ENCODE data around the gene VPS11. TPM values are rescaled to one million over a fixed set of nuclear protein-coding genes. Genes with fewer than 3 reads are reported as not detected.

Gene VPS11
- total and polyA plus RNA-seq, 2 experiments from 2014 or later: 11.5 to 13.4 TPM

DNA sequence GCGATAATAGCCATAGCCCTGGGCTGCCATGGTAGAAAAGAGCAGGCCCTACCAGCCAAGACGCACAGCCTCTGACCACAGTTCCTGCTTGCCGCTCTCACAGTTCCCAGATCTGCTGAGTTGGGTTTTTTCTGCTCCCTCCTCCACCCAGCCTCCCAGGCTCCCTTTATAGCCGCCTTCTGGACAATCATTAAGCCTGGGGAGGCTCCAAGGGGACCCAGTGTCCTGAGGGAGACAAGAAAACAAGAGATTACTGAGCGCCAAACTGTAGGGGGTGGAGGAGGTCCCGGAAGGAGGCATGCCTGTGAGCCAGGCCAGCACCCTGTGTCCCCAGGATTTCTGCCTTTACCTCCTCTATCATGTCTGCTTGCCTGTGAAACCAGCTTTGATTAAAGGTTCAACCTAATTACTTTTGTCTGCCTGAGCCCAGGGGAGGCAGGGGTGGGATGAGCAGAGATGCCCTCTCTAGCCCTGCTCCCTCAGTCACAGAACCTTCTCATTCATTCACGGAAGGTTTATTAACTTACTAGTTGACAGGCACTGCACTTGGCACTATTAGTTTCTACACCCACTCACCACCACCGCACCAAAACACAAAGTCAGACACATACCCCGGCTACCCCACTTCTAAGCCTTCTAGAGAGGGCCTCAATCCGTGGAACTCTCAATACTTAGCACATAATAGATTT, 38.1 kb upstream of the VPS11 start (continued):
- TF ChIP-seq, protein P1, sequence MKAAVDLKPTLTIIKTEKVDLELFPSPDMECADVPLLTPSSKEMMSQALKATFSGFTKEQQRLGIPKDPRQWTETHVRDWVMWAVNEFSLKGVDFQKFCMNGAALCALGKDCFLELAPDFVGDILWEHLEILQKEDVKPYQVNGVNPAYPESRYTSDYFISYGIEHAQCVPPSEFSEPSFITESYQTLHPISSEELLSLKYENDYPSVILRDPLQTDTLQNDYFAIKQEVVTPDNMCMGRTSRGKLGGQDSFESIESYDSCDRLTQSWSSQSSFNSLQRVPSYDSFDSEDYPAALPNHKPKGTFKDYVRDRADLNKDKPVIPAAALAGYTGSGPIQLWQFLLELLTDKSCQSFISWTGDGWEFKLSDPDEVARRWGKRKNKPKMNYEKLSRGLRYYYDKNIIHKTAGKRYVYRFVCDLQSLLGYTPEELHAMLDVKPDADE (IDR thresholded peaks at IDR 0.05): no peak
- TF ChIP-seq JUNB (IDR thresholded peaks at IDR 0.05; ENCODE audit: unreplicated experiment) (no peak), ZNF114 (CRISPR knock-in tag; IDR thresholded peaks at IDR 0.05) (no peak), CREB1 (CRISPR knock-in tag; IDR thresholded peaks at IDR 0.05; ENCODE audit: low read depth) (no peak)

DNA sequence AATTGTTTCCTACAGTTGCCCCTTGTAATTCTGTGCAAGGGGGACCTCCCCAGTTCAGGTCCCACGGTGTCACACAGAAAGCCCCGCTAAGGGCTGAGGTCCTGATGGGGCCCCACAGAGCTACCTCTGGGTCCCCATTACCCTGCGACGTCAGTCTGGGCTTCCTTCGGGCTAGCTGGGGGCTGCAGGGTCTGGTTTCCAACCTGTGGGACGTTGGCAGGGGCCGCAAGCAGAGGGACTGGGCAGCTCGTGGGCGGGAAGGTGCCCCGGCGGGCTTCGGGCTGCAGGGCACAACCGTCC, 37.6 kb upstream of the VPS11 start:
- Mint-ChIP-seq H3K36me3 (ENCODE audit: low read depth) (peaks cover 36% of the 10 kb centered on the region), H3K4me1 (peaks cover 27% of the 10 kb centered on the region), H3K27me3 (ENCODE audit: insufficient read depth, low read depth, poor library complexity) (peaks cover 28% of the 10 kb centered on the region), H3K27ac (peak overlapping the region; percentile 32; the same call in 1 of the 2 replicates), H3K4me3 (peak overlapping the region; percentile 76), H3K9me3 (no peaks in the 10 kb centered on the region; the same call in 2 of the 3 replicates)
- Histone ChIP-seq H3F3A (replicated peaks; ENCODE audit: low read depth) (peaks cover 23% of the 10 kb centered on the region), H2AFZ (peak overlapping the region; percentile 91; the same call in 1 of the 2 replicates), H3K36me3 (ENCODE audit: insufficient read depth) (no peaks in the 10 kb centered on the region; the same call in 1 of the 2 replicates), H4K20me1 (replicated peaks; ENCODE audit: insufficient read depth) (no peaks in the 10 kb centered on the region), H3K4me1 (ENCODE audit: insufficient read depth) (peaks cover 14% of the 10 kb centered on the region), H3K79me2 (replicated peaks; ENCODE audit: insufficient read depth) (peaks cover 8% of the 10 kb centered on the region), H3K27ac (ENCODE audit: low read depth) (peak overlapping the region; percentile 92; the same call in 1 of the 2 replicates), H3K9me2 (ENCODE audit: insufficient read depth) (no peaks in the 10 kb centered on the region), H3K4me3 (peak overlapping the region; percentile 91), H3K27me3 (ENCODE audit: insufficient read depth) (no peaks in the 10 kb centered on the region), H3K4me2 (peak overlapping the region; percentile 98)
- TF ChIP-seq ZNF114 (CRISPR knock-in tag; IDR thresholded peaks at IDR 0.05) (no peak), CREB1 (CRISPR knock-in tag; IDR thresholded peaks at IDR 0.05; ENCODE audit: low read depth) (0 out of 2 replicates have a peak, but pooled peaks have one; percentile 2)
- ATAC-seq (peak; percentile 33), DNase-seq (ENCODE audit: low spot score) (no peak)

DNA sequence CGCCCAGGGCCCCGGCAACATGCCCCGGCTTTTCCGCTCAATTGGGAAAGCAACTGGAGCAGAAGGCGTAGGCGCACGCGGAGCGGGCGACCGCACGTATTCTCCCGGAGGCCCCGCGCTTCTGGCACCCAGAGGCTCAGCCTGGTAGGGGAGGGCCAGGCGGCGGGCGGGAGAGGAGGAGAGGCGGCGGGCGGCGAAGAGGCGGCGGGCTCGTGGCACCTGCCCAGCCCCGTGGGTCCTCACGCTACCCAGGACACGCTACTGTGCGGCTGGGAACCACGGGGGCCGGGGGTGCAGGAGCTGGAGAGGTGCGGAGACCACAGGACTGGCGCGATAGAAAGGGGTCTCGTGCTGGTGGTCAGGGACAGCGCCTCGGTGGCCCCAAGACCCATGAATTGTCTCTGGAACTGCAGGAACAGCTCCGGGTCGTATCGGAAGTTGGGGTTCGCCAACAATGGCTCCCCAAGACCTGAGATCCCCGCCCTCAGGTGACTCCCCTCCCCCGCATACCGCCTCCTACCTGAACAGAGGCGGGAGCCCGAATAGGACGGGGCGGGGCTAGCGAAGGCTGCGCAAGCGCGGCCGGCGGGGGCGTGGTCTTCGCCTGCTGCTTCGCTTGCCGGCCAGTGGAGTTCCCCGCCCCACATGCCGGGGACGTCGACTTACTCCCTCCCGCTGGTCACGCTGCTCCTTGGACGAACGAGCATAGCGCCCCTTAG, 37.1 kb upstream of the VPS11 start, which contains the start of gene SLC37A4:
Gene SLC37A4 (minus strand): TSS at position 549 of the 719 bp plus-strand sequence.
- H3K36me3 ChIP-seq (ENCODE audit: insufficient read depth): no peaks in the 10 kb centered on the region; the same call in 1 of the 2 replicates
- peak; percentile 83 for ATAC-seq
- peaks cover 25% of the 10 kb centered on the region for H3K27me3 Mint-ChIP-seq (ENCODE audit: insufficient read depth, low read depth, poor library complexity)
- H3K4me1 ChIP-seq (ENCODE audit: insufficient read depth): peaks cover 14% of the 10 kb centered on the region
- H3K27ac Mint-ChIP-seq: peak within 1 kb of the TSS; percentile 94
- peaks cover 18% of the 10 kb centered on the region for H3F3A ChIP-seq (replicated peaks; ENCODE audit: low read depth)
- H3K9me2 ChIP-seq (ENCODE audit: insufficient read depth): no peaks in the 10 kb centered on the region
- no peaks in the 10 kb centered on the region; the same call in 2 of the 3 replicates for H3K9me3 Mint-ChIP-seq
- peak within 1 kb of the TSS; percentile 76 for H3K4me3 Mint-ChIP-seq
- DNase-seq (ENCODE audit: low spot score): peak; percentile 99
- H3K4me2 ChIP-seq: peak within 1 kb of the TSS; percentile 98
- peak within 1 kb of the TSS; percentile 92 for H3K27ac ChIP-seq (ENCODE audit: low read depth)
- peak within 1 kb of the TSS; percentile 91 for H3K4me3 ChIP-seq
- H3K27me3 ChIP-seq (ENCODE audit: insufficient read depth): no peaks in the 10 kb centered on the region
- no peaks in the 10 kb centered on the region for H4K20me1 ChIP-seq (replicated peaks; ENCODE audit: insufficient read depth)
- H2AFZ ChIP-seq: peak within 1 kb of the TSS; percentile 91; the same call in 1 of the 2 replicates
- H3K79me2 ChIP-seq (replicated peaks; ENCODE audit: insufficient read depth): peaks cover 8% of the 10 kb centered on the region
- peaks cover 27% of the 10 kb centered on the region for H3K4me1 Mint-ChIP-seq
- peaks cover 31% of the 10 kb centered on the region for H3K36me3 Mint-ChIP-seq (ENCODE audit: low read depth)
- TF ChIP-seq, protein P2, sequence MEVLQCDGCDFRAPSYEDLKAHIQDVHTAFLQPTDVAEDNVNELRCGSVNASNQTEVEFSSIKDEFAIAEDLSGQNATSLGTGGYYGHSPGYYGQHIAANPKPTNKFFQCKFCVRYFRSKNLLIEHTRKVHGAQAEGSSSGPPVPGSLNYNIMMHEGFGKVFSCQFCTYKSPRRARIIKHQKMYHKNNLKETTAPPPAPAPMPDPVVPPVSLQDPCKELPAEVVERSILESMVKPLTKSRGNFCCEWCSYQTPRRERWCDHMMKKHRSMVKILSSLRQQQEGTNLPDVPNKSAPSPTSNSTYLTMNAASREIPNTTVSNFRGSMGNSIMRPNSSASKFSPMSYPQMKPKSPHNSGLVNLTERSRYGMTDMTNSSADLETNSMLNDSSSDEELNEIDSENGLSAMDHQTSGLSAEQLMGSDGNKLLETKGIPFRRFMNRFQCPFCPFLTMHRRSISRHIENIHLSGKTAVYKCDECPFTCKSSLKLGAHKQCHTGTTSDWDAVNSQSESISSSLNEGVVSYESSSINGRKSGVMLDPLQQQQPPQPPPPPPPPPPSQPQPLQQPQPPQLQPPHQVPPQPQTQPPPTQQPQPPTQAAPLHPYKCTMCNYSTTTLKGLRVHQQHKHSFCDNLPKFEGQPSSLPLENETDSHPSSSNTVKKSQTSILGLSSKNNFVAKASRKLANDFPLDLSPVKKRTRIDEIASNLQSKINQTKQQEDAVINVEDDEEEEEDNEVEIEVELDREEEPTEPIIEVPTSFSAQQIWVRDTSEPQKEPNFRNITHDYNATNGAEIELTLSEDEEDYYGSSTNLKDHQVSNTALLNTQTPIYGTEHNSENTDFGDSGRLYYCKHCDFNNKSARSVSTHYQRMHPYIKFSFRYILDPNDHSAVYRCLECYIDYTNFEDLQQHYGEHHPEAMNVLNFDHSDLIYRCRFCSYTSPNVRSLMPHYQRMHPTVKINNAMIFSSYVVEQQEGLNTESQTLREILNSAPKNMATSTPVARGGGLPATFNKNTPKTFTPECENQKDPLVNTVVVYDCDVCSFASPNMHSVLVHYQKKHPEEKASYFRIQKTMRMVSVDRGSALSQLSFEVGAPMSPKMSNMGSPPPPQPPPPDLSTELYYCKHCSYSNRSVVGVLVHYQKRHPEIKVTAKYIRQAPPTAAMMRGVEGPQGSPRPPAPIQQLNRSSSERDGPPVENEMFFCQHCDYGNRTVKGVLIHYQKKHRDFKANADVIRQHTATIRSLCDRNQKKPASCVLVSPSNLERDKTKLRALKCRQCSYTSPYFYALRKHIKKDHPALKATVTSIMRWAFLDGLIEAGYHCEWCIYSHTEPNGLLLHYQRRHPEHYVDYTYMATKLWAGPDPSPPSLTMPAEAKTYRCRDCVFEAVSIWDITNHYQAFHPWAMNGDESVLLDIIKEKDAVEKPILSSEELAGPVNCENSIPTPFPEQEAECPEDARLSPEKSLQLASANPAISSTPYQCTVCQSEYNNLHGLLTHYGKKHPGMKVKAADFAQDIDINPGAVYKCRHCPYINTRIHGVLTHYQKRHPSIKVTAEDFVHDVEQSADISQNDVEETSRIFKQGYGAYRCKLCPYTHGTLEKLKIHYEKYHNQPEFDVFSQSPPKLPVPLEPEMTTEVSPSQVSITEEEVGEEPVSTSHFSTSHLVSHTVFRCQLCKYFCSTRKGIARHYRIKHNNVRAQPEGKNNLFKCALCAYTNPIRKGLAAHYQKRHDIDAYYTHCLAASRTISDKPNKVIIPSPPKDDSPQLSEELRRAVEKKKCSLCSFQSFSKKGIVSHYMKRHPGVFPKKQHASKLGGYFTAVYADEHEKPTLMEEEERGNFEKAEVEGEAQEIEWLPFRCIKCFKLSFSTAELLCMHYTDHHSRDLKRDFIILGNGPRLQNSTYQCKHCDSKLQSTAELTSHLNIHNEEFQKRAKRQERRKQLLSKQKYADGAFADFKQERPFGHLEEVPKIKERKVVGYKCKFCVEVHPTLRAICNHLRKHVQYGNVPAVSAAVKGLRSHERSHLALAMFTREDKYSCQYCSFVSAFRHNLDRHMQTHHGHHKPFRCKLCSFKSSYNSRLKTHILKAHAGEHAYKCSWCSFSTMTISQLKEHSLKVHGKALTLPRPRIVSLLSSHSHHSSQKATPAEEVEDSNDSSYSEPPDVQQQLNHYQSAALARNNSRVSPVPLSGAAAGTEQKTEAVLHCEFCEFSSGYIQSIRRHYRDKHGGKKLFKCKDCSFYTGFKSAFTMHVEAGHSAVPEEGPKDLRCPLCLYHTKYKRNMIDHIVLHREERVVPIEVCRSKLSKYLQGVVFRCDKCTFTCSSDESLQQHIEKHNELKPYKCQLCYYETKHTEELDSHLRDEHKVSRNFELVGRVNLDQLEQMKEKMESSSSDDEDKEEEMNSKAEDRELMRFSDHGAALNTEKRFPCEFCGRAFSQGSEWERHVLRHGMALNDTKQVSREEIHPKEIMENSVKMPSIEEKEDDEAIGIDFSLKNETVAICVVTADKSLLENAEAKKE (CRISPR knock-in tag; IDR thresholded peaks at IDR 0.05): no peak
- TF ChIP-seq, protein P3, sequence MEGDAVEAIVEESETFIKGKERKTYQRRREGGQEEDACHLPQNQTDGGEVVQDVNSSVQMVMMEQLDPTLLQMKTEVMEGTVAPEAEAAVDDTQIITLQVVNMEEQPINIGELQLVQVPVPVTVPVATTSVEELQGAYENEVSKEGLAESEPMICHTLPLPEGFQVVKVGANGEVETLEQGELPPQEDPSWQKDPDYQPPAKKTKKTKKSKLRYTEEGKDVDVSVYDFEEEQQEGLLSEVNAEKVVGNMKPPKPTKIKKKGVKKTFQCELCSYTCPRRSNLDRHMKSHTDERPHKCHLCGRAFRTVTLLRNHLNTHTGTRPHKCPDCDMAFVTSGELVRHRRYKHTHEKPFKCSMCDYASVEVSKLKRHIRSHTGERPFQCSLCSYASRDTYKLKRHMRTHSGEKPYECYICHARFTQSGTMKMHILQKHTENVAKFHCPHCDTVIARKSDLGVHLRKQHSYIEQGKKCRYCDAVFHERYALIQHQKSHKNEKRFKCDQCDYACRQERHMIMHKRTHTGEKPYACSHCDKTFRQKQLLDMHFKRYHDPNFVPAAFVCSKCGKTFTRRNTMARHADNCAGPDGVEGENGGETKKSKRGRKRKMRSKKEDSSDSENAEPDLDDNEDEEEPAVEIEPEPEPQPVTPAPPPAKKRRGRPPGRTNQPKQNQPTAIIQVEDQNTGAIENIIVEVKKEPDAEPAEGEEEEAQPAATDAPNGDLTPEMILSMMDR (conservative IDR thresholded peaks at IDR 0.05; ENCODE audit: low read depth in 2 of 2): peak in 1 of 2 experiments; percentile 92; a peak in 3 of 4 replicates
- TF ChIP-seq POLR2AphosphoS5 (IDR thresholded peaks at IDR 0.05; ENCODE audit: low read depth): peak; percentile 92

All from GM23338 (cell line).